ENCODE data around the gene MMP20. TPM values are rescaled to one million over a fixed set of nuclear protein-coding genes. Genes with fewer than 3 reads are reported as not detected.

Gene MMP20
- total RNA-seq, 1 donor from 2014 or later: not detected

DNA sequence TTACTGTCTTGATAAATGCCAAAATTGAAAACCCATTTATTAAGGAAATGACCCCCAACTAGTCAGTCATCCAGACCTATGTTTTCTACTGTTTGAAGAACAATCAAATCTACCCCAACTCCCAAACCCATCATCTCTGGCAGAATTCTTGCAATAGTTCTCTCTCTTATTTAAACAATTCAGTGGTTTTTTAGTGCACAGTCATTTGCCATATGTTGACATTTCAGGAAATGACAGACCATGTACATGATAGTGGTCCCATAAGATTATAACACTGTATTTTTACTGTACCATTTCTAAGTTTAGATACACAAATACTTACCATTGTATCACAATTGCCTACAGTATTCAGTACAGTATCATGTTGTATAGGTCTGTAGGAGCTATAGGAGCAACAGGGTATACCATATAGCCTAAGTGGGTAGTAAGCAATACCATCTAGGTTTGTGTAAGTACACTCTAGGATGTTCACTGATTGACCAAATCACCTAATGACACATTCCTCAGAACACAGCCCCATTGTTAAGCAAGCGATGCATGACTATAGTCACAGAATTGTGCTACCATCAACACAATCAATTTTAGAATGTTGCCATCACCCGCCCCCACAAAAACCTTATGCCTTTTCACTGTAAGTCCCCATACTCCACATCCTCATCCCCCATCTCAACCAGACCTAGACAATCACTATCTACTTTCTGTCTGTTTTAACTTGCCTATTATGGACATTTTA, 41.8 kb downstream of the MMP20 start:
- Mint-ChIP-seq H3K9me3 (ENCODE audit: unreplicated experiment) (no peaks in the 10 kb centered on the region), H3K27me3 (ENCODE audit: unreplicated experiment) (peaks cover 1% of the 10 kb centered on the region), H3K4me3 (ENCODE audit: unreplicated experiment) (no peak overlapping the region), H3K27ac (ENCODE audit: unreplicated experiment) (no peak overlapping the region), H3K36me3 (ENCODE audit: low read depth, unreplicated experiment) (no peaks in the 10 kb centered on the region), H3K4me1 (ENCODE audit: unreplicated experiment) (no peaks in the 10 kb centered on the region)
- no peak for TF ChIP-seq CTCF (IDR thresholded peaks at IDR 0.05; ENCODE audit: unreplicated experiment)
- no peak for DNase-seq (ENCODE audit: low spot score)

GRCh38 chr11:102582140-102582539, 43.0 kb downstream of the MMP20 start:
- Mint-ChIP-seq H3K9me3 (ENCODE audit: unreplicated experiment) (no peaks in the 10 kb centered on the region), H3K27ac (ENCODE audit: unreplicated experiment) (no peak overlapping the region), H3K36me3 (ENCODE audit: low read depth, unreplicated experiment) (no peaks in the 10 kb centered on the region), H3K4me1 (ENCODE audit: unreplicated experiment) (no peaks in the 10 kb centered on the region), H3K4me3 (ENCODE audit: unreplicated experiment) (no peak overlapping the region), H3K27me3 (ENCODE audit: unreplicated experiment) (peaks cover 1% of the 10 kb centered on the region)
- no peak for DNase-seq (ENCODE audit: low spot score)
- TF ChIP-seq CTCF (IDR thresholded peaks at IDR 0.05; ENCODE audit: unreplicated experiment): no peak

DNA sequence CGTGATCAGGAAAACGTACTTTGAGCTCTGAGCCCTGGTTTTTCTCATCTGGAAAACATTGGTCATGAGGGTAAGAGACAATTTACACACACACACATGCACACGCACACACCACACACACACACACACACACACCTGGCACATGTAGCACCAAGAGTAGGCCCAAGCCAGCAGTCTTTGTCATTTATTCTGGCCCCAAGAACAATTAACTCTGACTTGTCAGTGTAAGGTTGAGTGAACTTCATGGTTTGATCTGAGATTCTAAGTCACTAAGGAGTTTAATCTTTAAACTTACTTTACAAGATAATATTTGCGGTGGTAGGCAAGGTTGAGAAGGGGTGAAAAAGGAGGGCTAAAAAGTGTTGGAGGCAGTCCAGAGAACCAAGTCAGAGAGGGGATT, 44.1 kb downstream of the MMP20 start:
- Mint-ChIP-seq H3K36me3 (ENCODE audit: low read depth, unreplicated experiment) (no peaks in the 10 kb centered on the region), H3K4me1 (ENCODE audit: unreplicated experiment) (peaks cover 5% of the 10 kb centered on the region), H3K9me3 (ENCODE audit: unreplicated experiment) (no peaks in the 10 kb centered on the region), H3K4me3 (ENCODE audit: unreplicated experiment) (no peak overlapping the region), H3K27me3 (ENCODE audit: unreplicated experiment) (peaks cover 1% of the 10 kb centered on the region), H3K27ac (ENCODE audit: unreplicated experiment) (no peak overlapping the region)
- TF ChIP-seq CTCF (IDR thresholded peaks at IDR 0.05; ENCODE audit: unreplicated experiment): no peak
- no peak for DNase-seq (ENCODE audit: low spot score)

GRCh38 chr11:102580185-102580951, 44.8 kb downstream of the MMP20 start:
- H3K4me1 Mint-ChIP-seq (ENCODE audit: unreplicated experiment): peaks cover 8% of the 10 kb centered on the region
- TF ChIP-seq CTCF (IDR thresholded peaks at IDR 0.05; ENCODE audit: unreplicated experiment): no peak
- H3K27ac Mint-ChIP-seq (ENCODE audit: unreplicated experiment): no peak overlapping the region
- peaks cover 1% of the 10 kb centered on the region for H3K27me3 Mint-ChIP-seq (ENCODE audit: unreplicated experiment)
- no peak overlapping the region for H3K4me3 Mint-ChIP-seq (ENCODE audit: unreplicated experiment)
- DNase-seq (ENCODE audit: low spot score): no peak
- no peaks in the 10 kb centered on the region for H3K9me3 Mint-ChIP-seq (ENCODE audit: unreplicated experiment)
- no peaks in the 10 kb centered on the region for H3K36me3 Mint-ChIP-seq (ENCODE audit: low read depth, unreplicated experiment)

DNA sequence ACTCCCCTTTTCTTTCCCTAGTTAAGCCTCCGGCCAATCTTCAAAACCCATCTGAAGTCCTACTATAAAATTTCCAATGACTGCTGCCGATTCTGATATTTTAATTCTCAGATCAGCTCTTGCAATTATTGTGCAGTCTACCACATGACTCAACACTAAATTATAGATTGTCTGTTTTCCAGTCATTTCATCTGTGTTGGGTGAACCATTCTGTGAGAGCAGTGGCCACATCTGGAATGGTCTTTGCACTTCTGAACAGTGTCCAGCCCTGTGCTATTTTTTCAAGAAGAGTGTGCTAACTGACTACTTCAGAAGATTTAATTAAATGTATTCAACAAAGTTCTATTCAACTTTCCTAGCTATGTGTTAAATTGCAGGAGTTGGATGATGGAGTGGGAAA, 47.4 kb downstream of the MMP20 start:
- H3K27ac Mint-ChIP-seq (ENCODE audit: unreplicated experiment): no peak overlapping the region
- H3K4me1 Mint-ChIP-seq (ENCODE audit: unreplicated experiment): peaks cover 8% of the 10 kb centered on the region
- H3K27me3 Mint-ChIP-seq (ENCODE audit: unreplicated experiment): no peaks in the 10 kb centered on the region
- H3K36me3 Mint-ChIP-seq (ENCODE audit: low read depth, unreplicated experiment): no peaks in the 10 kb centered on the region
- TF ChIP-seq CTCF (IDR thresholded peaks at IDR 0.05; ENCODE audit: unreplicated experiment): no peak
- no peak for DNase-seq (ENCODE audit: low spot score)
- H3K4me3 Mint-ChIP-seq (ENCODE audit: unreplicated experiment): no peak overlapping the region
- no peaks in the 10 kb centered on the region for H3K9me3 Mint-ChIP-seq (ENCODE audit: unreplicated experiment)

Measured in endothelial cell (in vitro differentiated cells).